Parathyroid adenoma (tissue), 2 donors: ENCODE data around the gene PRUNE2.

Experiments used
- H2AFZ ChIP-seq: fragments of 300-600 bp; sonication (generic); one replicate; pipeline ENCODE4 v1.7.0; 2017; ENCODE audit warnings: antibody characterized with exemption, mild to moderate bottlenecking
- H3K27ac ChIP-seq: fragments of 300-600 bp; sonication (generic); one replicate; pipeline ENCODE4 v1.7.0; 2017
- H3K27me3 ChIP-seq: fragments of 300-600 bp; sonication (generic); one replicate; pipeline ENCODE4 v1.7.0; 2017; ENCODE audit warnings: low read length; ENCODE audit not compliant: control insufficient read depth, insufficient read depth
- H3K36me3 ChIP-seq: fragments of 300-600 bp; sonication (generic); one replicate; pipeline ENCODE4 v1.7.0; 2017; ENCODE audit warnings: low read length; ENCODE audit not compliant: control insufficient read depth, insufficient read depth
- H3K4me1 ChIP-seq: fragments of 300-600 bp; sonication (generic); one replicate; pipeline ENCODE4 v1.7.0; 2017; ENCODE audit warnings: control low read depth
- H3K4me2 ChIP-seq: fragments of 300-600 bp; sonication (generic); one replicate; pipeline ENCODE4 v1.7.0; 2017; ENCODE audit warnings: low read length
- H3K4me3 ChIP-seq: fragments of 300-600 bp; sonication (generic); one replicate; pipeline ENCODE4 v1.7.0; 2017; ENCODE audit warnings: low read depth, low read length
- H3K79me2 ChIP-seq: fragments of 300-600 bp; sonication (generic); one replicate; pipeline ENCODE4 v1.7.0; 2017; ENCODE audit warnings: control low read depth
- H3K9ac ChIP-seq: fragments of 300-600 bp; sonication (generic); one replicate; pipeline ENCODE4 v1.7.0; 2017; ENCODE audit warnings: mild to moderate bottlenecking
- H3K9me3 ChIP-seq: fragments of 300-600 bp; sonication (generic); one replicate; pipeline ENCODE4 v1.7.0; 2017; ENCODE audit warnings: low read length; ENCODE audit not compliant: control insufficient read depth
- TF ChIP-seq, protein P1 (sequence below): fragments of 300-600 bp; sonication (generic); IDR thresholded peaks from one replicate; pipeline ENCODE4 v1.7.0; 2017; ENCODE audit warnings: antibody characterized with exemption, mild to moderate bottlenecking
- donor health status: primary hyperparathyroidism.

The PRUNE2 gene

DNA sequence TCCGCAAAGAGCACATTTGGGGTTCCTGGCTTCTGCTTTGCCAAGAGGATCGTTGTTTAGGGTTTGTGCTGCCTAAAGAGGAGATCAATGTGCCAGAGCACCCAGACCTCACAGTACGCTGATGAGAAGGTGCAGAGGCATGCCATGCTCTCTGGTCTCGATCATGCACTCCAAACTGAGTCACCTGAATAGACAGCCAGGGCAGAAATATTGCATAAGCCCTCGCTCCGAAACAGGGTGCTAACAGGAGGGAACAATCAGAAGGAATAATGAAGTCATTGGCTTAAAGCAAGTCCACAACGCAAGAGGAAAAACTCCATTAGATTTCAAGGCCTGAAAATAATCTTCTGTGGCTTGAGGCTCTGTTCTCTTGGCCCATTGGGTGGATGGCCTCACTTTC lies 322.7 kb downstream of the PRUNE2 start:
- TF ChIP-seq, protein P1, sequence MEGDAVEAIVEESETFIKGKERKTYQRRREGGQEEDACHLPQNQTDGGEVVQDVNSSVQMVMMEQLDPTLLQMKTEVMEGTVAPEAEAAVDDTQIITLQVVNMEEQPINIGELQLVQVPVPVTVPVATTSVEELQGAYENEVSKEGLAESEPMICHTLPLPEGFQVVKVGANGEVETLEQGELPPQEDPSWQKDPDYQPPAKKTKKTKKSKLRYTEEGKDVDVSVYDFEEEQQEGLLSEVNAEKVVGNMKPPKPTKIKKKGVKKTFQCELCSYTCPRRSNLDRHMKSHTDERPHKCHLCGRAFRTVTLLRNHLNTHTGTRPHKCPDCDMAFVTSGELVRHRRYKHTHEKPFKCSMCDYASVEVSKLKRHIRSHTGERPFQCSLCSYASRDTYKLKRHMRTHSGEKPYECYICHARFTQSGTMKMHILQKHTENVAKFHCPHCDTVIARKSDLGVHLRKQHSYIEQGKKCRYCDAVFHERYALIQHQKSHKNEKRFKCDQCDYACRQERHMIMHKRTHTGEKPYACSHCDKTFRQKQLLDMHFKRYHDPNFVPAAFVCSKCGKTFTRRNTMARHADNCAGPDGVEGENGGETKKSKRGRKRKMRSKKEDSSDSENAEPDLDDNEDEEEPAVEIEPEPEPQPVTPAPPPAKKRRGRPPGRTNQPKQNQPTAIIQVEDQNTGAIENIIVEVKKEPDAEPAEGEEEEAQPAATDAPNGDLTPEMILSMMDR, result no peak
- Histone ChIP-seq H3K27ac (no peak overlapping the region), H2AFZ (no peak overlapping the region), H3K36me3 (no peaks in the 10 kb centered on the region), H3K79me2 (no peaks in the 10 kb centered on the region), H3K4me2 (no peak overlapping the region), H3K4me1 (peaks cover 10% of the 10 kb centered on the region), H3K4me3 (no peak overlapping the region), H3K9me3 (no peaks in the 10 kb centered on the region), H3K27me3 (no peaks in the 10 kb centered on the region), H3K9ac (no peak overlapping the region)

DNA sequence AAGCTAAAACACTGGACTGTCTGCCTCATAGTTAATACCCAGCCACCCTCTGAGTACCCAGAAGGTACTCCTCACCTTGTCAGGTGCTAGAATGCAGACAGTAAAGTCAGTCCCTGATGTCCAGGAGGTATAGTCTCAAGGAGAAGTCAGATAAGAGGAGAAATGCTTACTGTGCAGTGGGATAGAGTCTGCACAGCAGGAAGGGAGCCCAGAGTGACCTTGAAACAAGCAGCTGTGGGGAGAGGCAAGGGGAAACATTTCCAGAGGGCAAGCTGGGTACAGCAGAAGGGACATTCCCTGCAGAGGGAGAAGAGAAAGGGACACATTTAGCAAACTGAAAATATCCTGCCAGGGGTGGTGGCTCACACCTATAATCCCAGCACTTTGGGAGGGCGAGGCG lies 324.2 kb downstream of the PRUNE2 start:
- H3K79me2 ChIP-seq, result no peaks in the 10 kb centered on the region
- peaks cover 7% of the 10 kb centered on the region for H3K4me1 ChIP-seq
- H3K27me3 ChIP-seq, result no peaks in the 10 kb centered on the region
- H3K4me3 ChIP-seq, result no peak overlapping the region
- TF ChIP-seq, protein P1, result no peak
- no peak overlapping the region for H3K4me2 ChIP-seq
- H3K9me3 ChIP-seq, result no peaks in the 10 kb centered on the region
- no peaks in the 10 kb centered on the region for H3K36me3 ChIP-seq
- H2AFZ ChIP-seq, result no peak overlapping the region
- H3K9ac ChIP-seq, result no peak overlapping the region
- H3K27ac ChIP-seq, result no peak overlapping the region

DNA sequence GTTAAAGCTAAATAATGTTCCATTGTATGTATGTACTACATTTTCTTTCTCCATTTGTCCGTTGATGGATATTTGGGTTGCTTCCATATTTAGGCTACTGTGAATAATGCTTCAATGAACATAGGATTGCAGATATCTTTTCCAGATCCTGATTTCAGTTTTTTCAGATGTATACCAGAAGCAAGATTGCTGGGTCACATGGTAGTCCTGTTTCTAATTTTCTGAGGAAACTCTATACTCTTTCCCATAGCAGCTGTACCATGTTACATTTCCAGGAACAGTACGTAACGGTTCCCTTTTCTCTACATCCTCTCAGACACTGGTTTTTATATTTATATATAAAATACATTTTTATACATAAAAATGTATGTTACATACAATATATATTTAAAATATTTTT lies 325.1 kb downstream of the PRUNE2 start:
- Histone ChIP-seq H3K4me2 (no peak overlapping the region), H2AFZ (no peak overlapping the region), H3K27ac (no peak overlapping the region), H3K27me3 (no peaks in the 10 kb centered on the region), H3K36me3 (no peaks in the 10 kb centered on the region), H3K9ac (no peak overlapping the region), H3K9me3 (no peaks in the 10 kb centered on the region), H3K4me1 (peaks cover 4% of the 10 kb centered on the region), H3K4me3 (no peak overlapping the region), H3K79me2 (no peaks in the 10 kb centered on the region)
- TF ChIP-seq, protein P1, result no peak

DNA sequence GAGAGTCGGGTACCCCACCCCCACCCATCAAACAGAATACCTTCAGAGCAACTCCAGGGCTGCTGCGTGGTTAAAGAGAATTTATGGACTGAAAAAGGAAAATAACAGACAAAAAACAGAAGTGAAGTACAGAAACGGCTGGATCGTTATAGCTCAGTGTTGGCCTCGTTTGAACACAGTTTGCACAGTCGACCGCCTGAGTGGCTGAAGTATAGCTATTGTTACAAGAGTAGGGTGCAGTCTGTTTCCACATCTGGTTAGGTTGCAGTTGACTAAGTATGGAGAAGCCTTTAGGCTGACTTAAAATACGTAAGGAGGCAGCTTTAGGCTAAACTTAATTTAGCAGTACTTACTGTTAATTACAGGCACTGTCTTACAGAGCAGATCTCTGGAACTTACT lies 325.7 kb downstream of the PRUNE2 start:
- Histone ChIP-seq H3K79me2 (no peaks in the 10 kb centered on the region), H3K9me3 (no peaks in the 10 kb centered on the region)
- TF ChIP-seq, protein P1, result no peak

DNA sequence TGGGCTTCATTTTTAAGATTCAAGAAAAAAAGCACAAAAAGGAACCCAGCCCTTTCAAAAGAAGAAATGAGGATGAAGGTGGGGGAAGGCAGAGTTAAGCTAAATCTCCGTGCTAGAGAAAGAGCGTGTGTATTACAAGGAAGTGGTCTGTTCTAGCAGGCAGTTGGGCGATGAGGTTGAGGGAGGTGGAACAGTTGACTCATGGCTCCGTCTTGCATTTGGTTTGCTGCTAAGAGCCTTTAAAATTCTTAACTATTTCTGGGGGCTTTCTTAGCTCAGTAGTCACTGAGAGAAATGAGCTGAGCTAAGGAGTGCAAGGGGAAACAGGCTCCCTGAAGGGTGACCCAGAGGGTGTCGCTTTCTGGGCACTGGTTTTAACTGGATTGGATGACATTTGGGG lies 329.6 kb downstream of the PRUNE2 start:
- Histone ChIP-seq H3K9ac (no peak overlapping the region), H3K9me3 (no peaks in the 10 kb centered on the region), H3K36me3 (no peaks in the 10 kb centered on the region), H3K4me1 (no peaks in the 10 kb centered on the region), H3K4me2 (no peak overlapping the region), H2AFZ (no peak overlapping the region), H3K27ac (no peak overlapping the region), H3K27me3 (no peaks in the 10 kb centered on the region), H3K79me2 (no peaks in the 10 kb centered on the region), H3K4me3 (no peak overlapping the region)
- TF ChIP-seq, protein P1, result no peak

More for the DNA sequence above, 325.7 kb downstream of the PRUNE2 start:
- Histone ChIP-seq H3K4me2 (no peak overlapping the region), H3K9ac (no peak overlapping the region), H3K4me3 (no peak overlapping the region), H2AFZ (no peak overlapping the region), H3K4me1 (no peaks in the 10 kb centered on the region), H3K27ac (no peak overlapping the region), H3K36me3 (no peaks in the 10 kb centered on the region), H3K27me3 (no peaks in the 10 kb centered on the region)
